RWPE2 (cell line): Measurements from ENCODE around the gene PACS1.

Source experiments
- ATAC-seq: fragments of 200-7000 bp; cut with Tn5 transposase; 3 replicates; pipeline ENCODE4 v1.9.1; 2021; ENCODE audit warnings: low read depth
- DNase-seq: peaks from one replicate; pipeline ENCODE4 v3.0.0-alpha.2; 2020; ENCODE audit warnings: low spot score
- H3K27ac ChIP-seq: fragments of 450-650 bp; 2 replicates; pipeline ENCODE4 v1.5.1; 2017; ENCODE audit warnings: mild to moderate bottlenecking; ENCODE audit not compliant: poor library complexity, severe bottlenecking
- H3K27me3 ChIP-seq: fragments of 250-450 bp; sonication (Bioruptor Pico); 2 replicates; pipeline ENCODE4 v1.5.1; 2021; ENCODE audit warnings: mild to moderate bottlenecking, moderate library complexity; ENCODE audit not compliant: insufficient read depth, poor library complexity, severe bottlenecking
- H3K36me3 ChIP-seq: fragments of 250-450 bp; sonication (Bioruptor Pico); 2 replicates; pipeline ENCODE4 v1.5.1; 2020; ENCODE audit warnings: low read depth, mild to moderate bottlenecking, moderate library complexity
- H3K4me1 ChIP-seq: fragments of 250-450 bp; sonication (Bioruptor Pico); 2 replicates; pipeline ENCODE4 v1.5.1; 2021; ENCODE audit warnings: mild to moderate bottlenecking, moderate library complexity; ENCODE audit not compliant: insufficient read depth, poor library complexity, severe bottlenecking
- H3K4me3 ChIP-seq: fragments of 250-450 bp; sonication (Bioruptor Pico); 2 replicates; pipeline ENCODE4 v1.5.1; 2021; ENCODE audit warnings: mild to moderate bottlenecking, moderate library complexity; ENCODE audit not compliant: severe bottlenecking
- H3K9me3 ChIP-seq: fragments of 250-450 bp; sonication (Bioruptor Pico); 2 replicates; pipeline ENCODE4 v1.5.1; 2021; ENCODE audit warnings: mild to moderate bottlenecking, moderate library complexity; ENCODE audit not compliant: severe bottlenecking
- TF ChIP-seq, protein P1 (sequence below): fragments of 450-650 bp; IDR thresholded peaks from one replicate; pipeline ENCODE4 v1.5.1; 2017; ENCODE audit warnings: mild to moderate bottlenecking, moderate library complexity; ENCODE audit not compliant: poor library complexity, severe bottlenecking

Gene PACS1

DNA sequence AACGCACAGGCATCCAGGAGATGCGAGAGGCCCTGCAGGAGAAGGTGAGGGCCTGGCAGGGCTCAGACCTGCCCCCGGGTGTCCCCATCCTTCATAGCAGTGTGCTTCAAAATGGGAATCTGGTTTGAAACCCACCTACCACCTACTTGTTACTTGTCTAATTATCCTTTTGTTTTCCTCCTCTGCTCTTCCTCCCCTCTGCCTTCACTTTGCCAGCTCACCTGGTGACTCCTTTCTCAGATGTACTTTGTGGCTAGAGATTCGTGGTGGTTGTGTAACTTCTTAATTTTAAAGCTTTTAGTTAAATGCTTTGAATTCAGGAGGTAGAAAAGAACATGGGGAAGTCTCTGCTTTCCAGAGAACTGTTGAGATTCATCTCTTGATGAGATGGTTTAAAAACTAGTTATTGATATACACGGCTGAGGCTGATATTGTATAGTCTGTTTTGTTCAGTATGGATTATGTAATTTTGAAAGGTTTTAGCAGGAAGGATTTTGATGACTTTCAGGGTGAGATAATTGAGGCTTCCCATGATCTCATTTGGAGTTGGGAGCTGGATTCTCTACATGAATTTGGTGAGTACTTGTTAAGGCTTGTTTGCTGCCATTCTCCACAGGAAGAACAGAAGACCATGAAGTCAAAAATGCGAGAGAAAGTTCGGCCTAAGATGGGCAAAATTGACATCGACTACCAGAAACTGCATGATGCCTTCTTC is 9.9 kb upstream of the PACS1 start:
- no peaks in the 10 kb centered on the region for H3K9me3 ChIP-seq
- H3K4me3 ChIP-seq, result no peak overlapping the region
- H3K4me1 ChIP-seq, result no peaks in the 10 kb centered on the region
- DNase-seq (no peak), ATAC-seq (no peak)
- H3K27ac ChIP-seq, result no peak overlapping the region
- H3K36me3 ChIP-seq, result peaks cover 99% of the 10 kb centered on the region
- no peaks in the 10 kb centered on the region for H3K27me3 ChIP-seq
- TF ChIP-seq, protein P1, sequence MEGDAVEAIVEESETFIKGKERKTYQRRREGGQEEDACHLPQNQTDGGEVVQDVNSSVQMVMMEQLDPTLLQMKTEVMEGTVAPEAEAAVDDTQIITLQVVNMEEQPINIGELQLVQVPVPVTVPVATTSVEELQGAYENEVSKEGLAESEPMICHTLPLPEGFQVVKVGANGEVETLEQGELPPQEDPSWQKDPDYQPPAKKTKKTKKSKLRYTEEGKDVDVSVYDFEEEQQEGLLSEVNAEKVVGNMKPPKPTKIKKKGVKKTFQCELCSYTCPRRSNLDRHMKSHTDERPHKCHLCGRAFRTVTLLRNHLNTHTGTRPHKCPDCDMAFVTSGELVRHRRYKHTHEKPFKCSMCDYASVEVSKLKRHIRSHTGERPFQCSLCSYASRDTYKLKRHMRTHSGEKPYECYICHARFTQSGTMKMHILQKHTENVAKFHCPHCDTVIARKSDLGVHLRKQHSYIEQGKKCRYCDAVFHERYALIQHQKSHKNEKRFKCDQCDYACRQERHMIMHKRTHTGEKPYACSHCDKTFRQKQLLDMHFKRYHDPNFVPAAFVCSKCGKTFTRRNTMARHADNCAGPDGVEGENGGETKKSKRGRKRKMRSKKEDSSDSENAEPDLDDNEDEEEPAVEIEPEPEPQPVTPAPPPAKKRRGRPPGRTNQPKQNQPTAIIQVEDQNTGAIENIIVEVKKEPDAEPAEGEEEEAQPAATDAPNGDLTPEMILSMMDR, result no peak

DNA sequence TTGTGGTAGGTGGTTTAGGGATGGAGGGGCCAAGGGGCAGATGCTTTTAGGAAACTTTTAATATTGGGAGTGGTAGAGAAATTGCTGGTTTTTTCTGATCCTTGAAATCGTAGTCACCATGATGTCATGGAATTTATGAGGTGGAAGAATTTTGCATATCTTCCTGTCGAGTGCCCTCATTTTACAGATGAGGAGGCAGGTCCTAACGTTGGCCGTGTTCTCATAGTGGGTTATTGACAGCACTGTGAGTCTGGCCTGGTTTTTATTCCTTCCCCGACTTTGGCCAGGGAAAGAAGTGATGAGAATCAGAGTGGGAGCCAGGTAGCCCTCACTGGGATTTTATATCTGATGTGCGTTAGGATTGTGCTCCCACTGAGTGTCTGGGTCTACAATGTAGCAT is 8.8 kb upstream of the PACS1 start:
- DNase-seq (no peak), ATAC-seq (no peak)
- Histone ChIP-seq H3K36me3 (peaks cover 100% of the 10 kb centered on the region), H3K4me1 (no peaks in the 10 kb centered on the region), H3K4me3 (no peak overlapping the region), H3K27ac (no peak overlapping the region), H3K27me3 (no peaks in the 10 kb centered on the region), H3K9me3 (no peaks in the 10 kb centered on the region)
- TF ChIP-seq, protein P1, result no peak

DNA sequence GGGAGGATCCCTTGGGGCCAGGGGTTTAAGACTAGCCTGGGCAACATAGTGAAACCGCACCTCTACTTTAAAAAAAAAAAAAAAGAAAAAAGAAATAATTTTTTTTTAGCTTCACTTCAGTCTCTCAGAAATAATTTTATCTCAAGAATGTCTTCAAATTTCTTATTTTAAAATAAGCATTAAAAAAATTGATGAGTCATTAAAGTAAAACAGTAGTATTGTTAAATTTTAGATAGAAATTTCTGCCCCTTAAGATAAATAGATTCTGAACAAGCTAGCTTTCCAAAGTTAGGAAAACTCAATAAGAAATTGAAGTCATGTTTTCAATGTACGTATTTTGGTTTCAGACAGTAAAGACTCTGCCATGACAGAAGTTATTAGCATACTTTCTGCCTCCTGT is 7.7 kb upstream of the PACS1 start:
- no peaks in the 10 kb centered on the region for H3K27me3 ChIP-seq
- H3K4me1 ChIP-seq, result no peaks in the 10 kb centered on the region
- no peak for DNase-seq
- no peak overlapping the region for H3K27ac ChIP-seq
- no peak for ATAC-seq
- no peaks in the 10 kb centered on the region for H3K9me3 ChIP-seq
- TF ChIP-seq, protein P1, result no peak
- H3K4me3 ChIP-seq, result no peak overlapping the region
- H3K36me3 ChIP-seq, result peaks cover 100% of the 10 kb centered on the region

DNA sequence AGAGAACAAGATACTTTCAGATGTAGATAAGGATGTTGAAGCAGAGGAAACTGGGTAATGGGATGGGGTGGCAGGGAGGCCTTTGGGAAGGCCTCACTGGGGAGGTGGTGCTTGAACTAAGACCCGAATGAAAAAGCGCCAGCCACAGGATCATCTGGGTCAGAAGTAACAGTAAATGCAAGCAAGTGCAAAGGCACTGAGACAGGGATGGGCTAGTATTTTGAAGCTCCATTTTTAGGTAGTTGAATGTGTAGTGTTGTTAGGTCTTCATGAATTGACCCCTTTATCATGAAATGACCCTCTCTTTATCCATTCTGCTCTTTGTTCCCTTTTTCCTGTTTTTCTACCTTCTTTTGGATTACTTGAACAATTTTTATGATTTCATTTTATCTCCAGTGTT is 6.2 kb upstream of the PACS1 start:
- H3K27ac ChIP-seq, result no peak overlapping the region
- H3K36me3 ChIP-seq, result peaks cover 100% of the 10 kb centered on the region
- no peaks in the 10 kb centered on the region for H3K4me1 ChIP-seq
- ATAC-seq, result no peak
- H3K27me3 ChIP-seq, result no peaks in the 10 kb centered on the region
- no peak for DNase-seq
- H3K9me3 ChIP-seq, result no peaks in the 10 kb centered on the region
- TF ChIP-seq, protein P1, result no peak
- no peak overlapping the region for H3K4me3 ChIP-seq

DNA sequence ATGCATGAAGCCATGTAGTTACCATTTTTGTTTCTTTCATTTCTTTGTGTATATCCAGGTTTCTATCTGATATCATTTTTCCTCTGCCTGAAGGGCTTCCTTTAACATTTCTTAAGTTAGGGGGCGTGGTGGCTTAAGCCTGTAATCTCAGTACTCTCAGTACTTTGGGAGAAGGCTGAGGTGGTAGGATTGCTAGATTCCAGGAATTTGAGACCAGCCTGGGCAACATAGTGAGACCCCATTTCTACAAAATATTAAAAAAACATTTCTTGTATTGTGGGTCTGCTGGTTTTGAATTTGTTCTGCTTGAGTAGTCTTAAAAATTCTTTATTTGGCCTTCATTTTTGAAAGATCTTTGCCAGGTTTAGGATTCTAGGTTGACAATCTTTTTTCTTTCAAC is 5.5 kb upstream of the PACS1 start:
- ATAC-seq (no peak), DNase-seq (no peak)
- H3K27ac ChIP-seq, result no peak overlapping the region
- H3K27me3 ChIP-seq, result no peaks in the 10 kb centered on the region
- peaks cover 97% of the 10 kb centered on the region for H3K36me3 ChIP-seq
- no peak overlapping the region for H3K4me3 ChIP-seq
- TF ChIP-seq, protein P1, result no peak
- no peaks in the 10 kb centered on the region for H3K9me3 ChIP-seq
- H3K4me1 ChIP-seq, result peaks cover 3% of the 10 kb centered on the region
